Measurements from ENCODE around the gene NDEL1.

The NDEL1 gene

GRCh38 chr17:8476741-8477140 lies 41.1 kb downstream of the NDEL1 start:
- DNase-seq (ENCODE audit: extremely low read depth, low read depth), result no peak
- no peak for TF ChIP-seq CTCF (IDR thresholded peaks at IDR 0.05; ENCODE audit: low read depth, low read length)

GRCh38 chr17:8477171-8477570 lies 41.5 kb downstream of the NDEL1 start:
- no peak for DNase-seq (ENCODE audit: extremely low read depth, low read depth)
- TF ChIP-seq CTCF (IDR thresholded peaks at IDR 0.05; ENCODE audit: low read depth, low read length), result no peak

- DNase-seq (ENCODE audit: extremely low read depth, low read depth), result no peak
- no peak for TF ChIP-seq CTCF (IDR thresholded peaks at IDR 0.05; ENCODE audit: low read depth, low read length)
These were observed 42.2 kb downstream of the NDEL1 start for GRCh38 chr17:8477715-8478441.

GRCh38 chr17:8479431-8479947 lies 43.8 kb downstream of the NDEL1 start:
- DNase-seq (ENCODE audit: extremely low read depth, low read depth), result peak; percentile 95
- TF ChIP-seq CTCF (IDR thresholded peaks at IDR 0.05; ENCODE audit: low read depth, low read length), result no peak

- TF ChIP-seq CTCF (IDR thresholded peaks at IDR 0.05; ENCODE audit: low read depth, low read length), result no peak
- no peak for DNase-seq (ENCODE audit: extremely low read depth, low read depth)
These were observed 44.6 kb downstream of the NDEL1 start for GRCh38 chr17:8480011-8480976.

GRCh38 chr17:8481089-8481488 lies 45.4 kb downstream of the NDEL1 start:
- DNase-seq (ENCODE audit: extremely low read depth, low read depth), result no peak
- TF ChIP-seq CTCF (IDR thresholded peaks at IDR 0.05; ENCODE audit: low read depth, low read length), result no peak

- DNase-seq (ENCODE audit: extremely low read depth, low read depth), result no peak
- no peak for TF ChIP-seq CTCF (IDR thresholded peaks at IDR 0.05; ENCODE audit: low read depth, low read length)
These were observed 46.0 kb downstream of the NDEL1 start for GRCh38 chr17:8481703-8482102.

Measured in AG09319 (cell line).